NB4 (cell line): ENCODE measurements around the gene CCDC124.
"Not testable (repeated sequence)": the region's sequence is repeated elsewhere in the genome, so short reads cannot be mapped to it uniquely, and the experiment has no call there.

Experiments
- DNase-seq: peaks from one replicate; pipeline ENCODE4 v3.0.0; 2010; ENCODE audit warnings: low read depth
- H3K4me3 ChIP-seq: one replicate; pipeline ENCODE4 v1.5.1; 2011; ENCODE audit warnings: mild to moderate bottlenecking, low read depth, low read length, moderate library complexity
- CTCF ChIP-seq: IDR thresholded peaks from one replicate; pipeline ENCODE4 v1.5.1; 2012; ENCODE audit warnings: low read depth, low read length
- MAX ChIP-seq: IDR thresholded peaks from 2 replicates; pipeline ENCODE4 v1.6.1; 2011; ENCODE audit warnings: low read depth, low read length
- MYC ChIP-seq: IDR thresholded peaks from 2 replicates; pipeline ENCODE4 v1.6.1; 2011; ENCODE audit warnings: low read depth, low read length
- POLR2A ChIP-seq: IDR thresholded peaks from 2 replicates; pipeline ENCODE4 v1.6.1; 2011; ENCODE audit warnings: mild to moderate bottlenecking; ENCODE audit not compliant: insufficient read length; ENCODE audit errors: extremely low read depth

The CCDC124 gene

GRCh38 chr19:17932485-17933338 is at the start of gene CCDC124:
CCDC124 (plus strand) TSS chr19:17933015; CDS start chr19:17936421, 3,406 bp downstream.
- peak; percentile 95 for DNase-seq
- TF ChIP-seq MYC (peak; percentile 99), MAX (peak; percentile 99), CTCF (peak; percentile 87), POLR2A (peak; percentile 80)
- peak within 1 kb of the TSS; percentile 93 for H3K4me3 ChIP-seq

GRCh38 chr19:17883627-17884410 is 49.0 kb upstream of the CCDC124 start:
- DNase-seq, result no peak
- H3K4me3 ChIP-seq, result no peak overlapping the region
- TF ChIP-seq MYC, result no peak

- no peak overlapping the region for H3K4me3 ChIP-seq
- no peak for DNase-seq
- no peak for TF ChIP-seq MAX
These were observed 46.3 kb upstream of the CCDC124 start for GRCh38 chr19:17886515-17886914.

GRCh38 chr19:17887221-17887620 is 45.6 kb upstream of the CCDC124 start:
- not testable (repeated sequence) for DNase-seq, H3K4me3 ChIP-seq

GRCh38 chr19:17888260-17888659 is 44.6 kb upstream of the CCDC124 start:
- TF ChIP-seq POLR2A, result no peak
- no peak for TF ChIP-seq MAX
- no peak for TF ChIP-seq MYC
- no peak for DNase-seq
- H3K4me3 ChIP-seq, result no peak overlapping the region

- no peak overlapping the region for H3K4me3 ChIP-seq
- peak; percentile 52 for DNase-seq
- no peak for TF ChIP-seq MAX
- no peak for TF ChIP-seq POLR2A
- TF ChIP-seq CTCF, result no peak
- no peak for TF ChIP-seq MYC
These were observed 43.1 kb upstream of the CCDC124 start for GRCh38 chr19:17889609-17890214.

- no peak for DNase-seq
- H3K4me3 ChIP-seq, result no peak overlapping the region
- TF ChIP-seq CTCF, result no peak
- no peak for TF ChIP-seq POLR2A
- TF ChIP-seq MYC, result no peak
- no peak for TF ChIP-seq MAX
These were observed 39.0 kb upstream of the CCDC124 start for GRCh38 chr19:17893766-17894165.
